HCT116 (cell line): ENCODE data around the gene RAB27A. TPM values are rescaled to one million over a fixed set of nuclear protein-coding genes. Genes with fewer than 3 reads are reported as not detected.

Experiments used
- ATAC-seq: fragments of 200-7000 bp; cut with Tn5 transposase; 2 replicates; pipeline ENCODE4 v1.9.1; 2020; ENCODE audit warnings: mild to moderate bottlenecking, moderate library complexity
- BruUV-seq: library from RNA; stranded (reverse); fragments of 400-500 nt; replicated peaks from 2 replicates; lab custom pipeline; 2021; lab: Mats Ljungman, UMichigan
- CTCF ChIA-PET: fragments of 300-600 bp; sonication (Branson Sonifier 250); formaldehyde crosslinking; loops from one replicate; lab custom pipeline; 2021; ENCODE audit warnings: antibody characterized with exemption; lab: Charles Lee
- POLR2A ChIA-PET: fragments of 300-600, 350-600 bp; sonication (Branson Sonifier 250); formaldehyde crosslinking; loops from one replicate; lab custom pipeline; 2021; ENCODE audit warnings: antibody characterized with exemption; lab: Charles Lee
- RAD21 ChIA-PET, 2 experiments: fragments of 300-600 bp; sonication (Branson Sonifier 250); formaldehyde crosslinking; loops; one replicate each; lab custom pipeline; 2023; ENCODE audit warnings: low total read pairs in 2 of 2; ENCODE audit not compliant: uncharacterized antibody in 2 of 2, unreplicated experiment in 2 of 2, low non-redundant PET in 1 of 2; lab: Charles Lee
- DNase-seq: peaks from one replicate; pipeline ENCODE4 v3.0.0-alpha.2; 2010; ENCODE audit warnings: low read depth, low spot score
- H2AFZ ChIP-seq: fragments of 200-600 bp; shearing (Covaris generic), sonication (generic); 2 replicates; pipeline ENCODE4 v1.6.1; 2017; ENCODE audit warnings: low read depth, mixed run types, mixed read lengths, antibody characterized with exemption, low read length; ENCODE audit not compliant: poor library complexity, severe bottlenecking
- H3K27ac ChIP-seq: 2 replicates; pipeline ENCODE4 v1.5.1; 2012; ENCODE audit warnings: low read depth, low read length
- H3K27me3 ChIP-seq: fragments of 200-600 bp; sonication (generic); 2 replicates; pipeline ENCODE4 v1.6.1; 2016; ENCODE audit warnings: mixed run types, low read length, mixed read lengths; ENCODE audit not compliant: insufficient read depth
- H3K36me3 ChIP-seq, 2 experiments: fragments of 200-500 bp in 1 of 2; fragments of 200-600 bp in 1 of 2; sonication (Bioruptor generic) in 1 of 2; sonication (generic) in 1 of 2; 2 replicates each; pipeline versions ENCODE4 v1.5.1 to v1.6.1; 2014 to 2016; ENCODE audit warnings: low read length in 2 of 2, inconsistent platforms in 1 of 2, mixed read lengths in 1 of 2, mixed run types in 1 of 2; ENCODE audit not compliant: insufficient read depth in 2 of 2, control insufficient read depth in 1 of 2
- H3K4me1 ChIP-seq, 2 experiments: fragments of 200-600 bp in 1 of 2; sonication (generic) in 1 of 2; 2 replicates each; pipeline versions ENCODE4 v1.5.1 to v1.6.1; 2012 to 2017; ENCODE audit warnings: low read length in 2 of 2, inconsistent platforms in 1 of 2, mild to moderate bottlenecking in 1 of 2, mixed read lengths in 1 of 2, mixed run types in 1 of 2, moderate library complexity in 1 of 2; ENCODE audit not compliant: insufficient read depth in 2 of 2, control insufficient read depth in 1 of 2
- H3K4me2 ChIP-seq: fragments of 200-600 bp; sonication (generic); 2 replicates; pipeline ENCODE4 v1.6.1; 2017; ENCODE audit warnings: mixed run types, low read length, mixed read lengths
- H3K4me3 ChIP-seq, 2 experiments: fragments of 200-600 bp in 1 of 2; sonication (generic) in 1 of 2; replicated peaks in 1 of 2; 2 replicates each; pipeline ENCODE4 v1.5.1; 2011 to 2016; ENCODE audit warnings: low read length in 2 of 2, control low read depth in 1 of 2, low read depth in 1 of 2, mild to moderate bottlenecking in 1 of 2, mixed read lengths in 1 of 2, mixed run types in 1 of 2
- H3K79me2 ChIP-seq: fragments of 200-600 bp; sonication (generic); 2 replicates; pipeline ENCODE4 v1.6.1; 2017; ENCODE audit warnings: mild to moderate bottlenecking, mixed run types, low read length, moderate library complexity, mixed read lengths; ENCODE audit not compliant: insufficient read depth
- H3K9ac ChIP-seq: fragments of 200-600 bp; sonication (generic); 2 replicates; pipeline ENCODE4 v1.6.1; 2016; ENCODE audit warnings: low read length, mixed read lengths
- H3K9me2 ChIP-seq: fragments of 200-600 bp; sonication (generic), shearing (Covaris generic); 2 replicates; pipeline ENCODE4 v1.6.1; 2017; ENCODE audit warnings: mixed run types, mild to moderate bottlenecking, moderate library complexity; ENCODE audit not compliant: insufficient read depth
- H3K9me3 ChIP-seq, 2 experiments: fragments of 200-500 bp in 1 of 2; fragments of 200-600 bp in 1 of 2; sonication (Bioruptor generic) in 1 of 2; sonication (generic) in 1 of 2; 2 replicates each; pipeline ENCODE4 v1.6.1; 2014 to 2017; ENCODE audit warnings: low read length in 2 of 2, mixed read lengths in 2 of 2, inconsistent platforms in 1 of 2, low read depth in 1 of 2, mild to moderate bottlenecking in 1 of 2, mixed run types in 1 of 2, moderate library complexity in 1 of 2; ENCODE audit not compliant: control insufficient read depth in 1 of 2, insufficient read depth in 1 of 2
- H4K20me1 ChIP-seq: fragments of 200-600 bp; sonication (generic), shearing (Covaris generic); 2 replicates; pipeline ENCODE4 v1.6.1; 2017; ENCODE audit warnings: mixed run types, mild to moderate bottlenecking, moderate library complexity; ENCODE audit not compliant: insufficient read depth
- CEBPB ChIP-seq: IDR thresholded peaks from 2 replicates; pipeline ENCODE4 v1.6.1; 2012; ENCODE audit warnings: low read depth
- EGR1 ChIP-seq: IDR thresholded peaks from 2 replicates; pipeline ENCODE4 v1.6.1; 2012; ENCODE audit warnings: low read depth
- EZH2 ChIP-seq: fragments of 200-600 bp; sonication (generic); IDR thresholded peaks from 2 replicates; pipeline ENCODE4 v1.6.1; 2017; ENCODE audit warnings: antibody characterized with exemption, mixed run types
- FOSL1 ChIP-seq: IDR thresholded peaks from 2 replicates; pipeline ENCODE4 v1.6.1; 2012; ENCODE audit warnings: low read depth
- SIN3A ChIP-seq: IDR thresholded peaks from 2 replicates; pipeline ENCODE4 v1.6.1; 2012; ENCODE audit warnings: low read depth
- SRF ChIP-seq: IDR thresholded peaks from 2 replicates; pipeline ENCODE4 v1.6.1; 2012; ENCODE audit warnings: low read depth
- ZBTB33 ChIP-seq: IDR thresholded peaks from 2 replicates; pipeline ENCODE4 v1.6.1; 2011; ENCODE audit warnings: mild to moderate bottlenecking, low read length, moderate library complexity; ENCODE audit not compliant: insufficient replicate concordance; ENCODE audit errors: extremely low read depth
- ZFX ChIP-seq: fragments of 450-650 bp; IDR thresholded peaks from 2 replicates; pipeline ENCODE4 v1.6.1; 2017
- ZNF274 ChIP-seq: fragments of 200-500 bp; sonication (Bioruptor generic); IDR thresholded peaks from 2 replicates; pipeline ENCODE4 v1.6.1; 2014; ENCODE audit warnings: mild to moderate bottlenecking, low read depth, low read length, inconsistent platforms
- intact Hi-C: fragments of 100-400 bp; cut with micrococcal nuclease; formaldehyde crosslinking; loops from 2 replicates; pipeline ENCODE4 v1.10.0; 2022
- total RNA-seq: library from RNA; stranded (reverse); gene quantifications from one replicate; pipeline ENCODE4 v1.2.1, GENCODE V29; 2021; ENCODE audit not compliant: unreplicated experiment

RAB27A gene
- total RNA-seq, 1 experiment from 2014 or later: 8.8 TPM

GRCh38 chr15:55197362-55197705 lies 92.3 kb downstream of the RAB27A start:
- peak overlapping the region; percentile 84 for H2AFZ ChIP-seq
- H3K9me2 ChIP-seq: no peaks in the 10 kb centered on the region
- peak overlapping the region; percentile 83 to 86 for H3K4me3 ChIP-seq
- ChIA-PET CTCF (interaction anchor here (0.8 to 1.9 kb wide), 6 partner anchors 11 to 238 kb away, joined by 3 to 9 read pairs (median 5); partner anchors contain the start of genes CCPG1 and PIERCE2), RAD21 (no interaction called here), POLR2A (interaction anchor here (0.8 to 1.2 kb wide), 3 partner anchors 9 to 122 kb away, joined by 3 to 6 read pairs (median 5); partner anchors contain the start of genes PIGB and PIGBOS1)
- peak overlapping the region; percentile 85 for H3K4me2 ChIP-seq
- intact Hi-C loops: no loop called here
- TSS peak; percentile 92 for BruUV-seq
- H3K9me3 ChIP-seq: no peaks in the 10 kb centered on the region
- ATAC-seq: peak; percentile 12; the same call in 1 of the 2 replicates
- peak overlapping the region; percentile 89 for H3K9ac ChIP-seq
- peaks cover 45% of the 10 kb centered on the region for H3K79me2 ChIP-seq
- TF ChIP-seq EZH2: no peak
- TF ChIP-seq ZFX: no peak
- no peak for TF ChIP-seq EGR1
- TF ChIP-seq SIN3A: 0 out of 2 replicates have a peak, but pooled peaks have one; percentile 11
- no peak for TF ChIP-seq CEBPB
- no peak for TF ChIP-seq SRF
- TF ChIP-seq ZBTB33: no peak
- no peak for TF ChIP-seq ZNF274
- 0 out of 2 replicates have a peak, but pooled peaks have one; percentile 11 for TF ChIP-seq FOSL1
- TF ChIP-seq, all 23 proteins: peak for 2
- Histone ChIP-seq H3K27me3 (no peaks in the 10 kb centered on the region), H4K20me1 (peaks cover 10% of the 10 kb centered on the region; the same call in 1 of the 2 replicates), H3K4me1 (peaks cover 15 to 21% of the 10 kb centered on the region in 2 experiments; a peak in 3 of 4 replicates), H3K27ac (peak overlapping the region; percentile 86), H3K36me3 (peaks cover 4 to 8% of the 10 kb centered on the region in 2 experiments; a peak in 2 of 4 replicates)
- DNase-seq: no peak
